ENCODE results near the gene RNF150.
"Not testable (repeated sequence)": the region's sequence is repeated elsewhere in the genome, so short reads cannot be mapped to it uniquely, and the experiment has no call there.

The RNF150 gene

GRCh38 chr4:141170671-141171070, 37.4 kb upstream of the RNF150 start (continued):
- TF ChIP-seq ZNF398 (tag by site-specific recombination; IDR thresholded peaks at IDR 0.05) (no peak), ZNF791 (tag by site-specific recombination; IDR thresholded peaks at IDR 0.05) (no peak), ZNF280D (tag by site-specific recombination; IDR thresholded peaks at IDR 0.05) (no peak)

GRCh38 chr4:141169391-141169790, 36.1 kb upstream of the RNF150 start:
- Histone ChIP-seq H3K27ac (ENCODE audit: extremely low read depth, low read depth, low read length) (no peak overlapping the region), H3K4me1 (ENCODE audit: control insufficient read depth, insufficient read depth, low read length) (no peaks in the 10 kb centered on the region), H3K9me3 (ENCODE audit: control insufficient read depth, insufficient read depth, low read depth, low read length) (no peaks in the 10 kb centered on the region), H3K36me3 (ENCODE audit: control insufficient read depth in 2 of 2, insufficient read depth in 1 of 2, low read length in 2 of 2) (no peaks in the 10 kb centered on the region), H3K4me3 (ENCODE audit: low read depth, low read length) (no peak overlapping the region)
- TF ChIP-seq ZNF433 (tag by site-specific recombination; IDR thresholded peaks at IDR 0.05; ENCODE audit: low read depth), result no peak
- ChIA-PET CTCF (no interaction called here), POLR2A (no interaction called here)

GRCh38 chr4:141165001-141165400, 31.7 kb upstream of the RNF150 start:
- TF ChIP-seq OSR2 (tag by site-specific recombination; IDR thresholded peaks at IDR 0.05), result peak; percentile 44; the same call in 1 of the 2 replicates
- 0 out of 2 replicates have a peak, but pooled peaks have one; percentile 18 for TF ChIP-seq REST (tag by site-specific recombination; IDR thresholded peaks at IDR 0.05)
- TF ChIP-seq ATF2 (tag by site-specific recombination; IDR thresholded peaks at IDR 0.05; ENCODE audit: low read depth), result peak; percentile 87
- CTCF ChIA-PET, POLR2A ChIA-PET: not testable (repeated sequence)

GRCh38 chr4:141159027-141159426, 25.8 kb upstream of the RNF150 start:
- H3K27ac ChIP-seq (ENCODE audit: extremely low read depth, low read depth, low read length), result no peak overlapping the region
- no peak overlapping the region for H3K4me3 ChIP-seq (ENCODE audit: low read depth, low read length)
- CTCF ChIA-PET, result interaction anchor here (0.6 to 1.6 kb wide), 9 partner anchors 13 to 1059 kb away, joined by 3 to 5 read pairs (median 3); no protein-coding TSS in a partner anchor
- POLR2A ChIA-PET, result no interaction called here
- TF ChIP-seq KLF16 (tag by site-specific recombination; IDR thresholded peaks at IDR 0.05) (no peak), ZNF621 (tag by site-specific recombination; IDR thresholded peaks at IDR 0.05) (no peak), ZIC2 (tag by site-specific recombination; IDR thresholded peaks at IDR 0.05) (no peak), ZNF558 (tag by site-specific recombination; IDR thresholded peaks at IDR 0.05) (no peak), ZNF76 (tag by site-specific recombination; IDR thresholded peaks at IDR 0.05; ENCODE audit: borderline replicate concordance, low read depth) (no peak), ZNF707 (tag by site-specific recombination; IDR thresholded peaks at IDR 0.05) (no peak), YY1 (tag by site-specific recombination; IDR thresholded peaks at IDR 0.05) (no peak), ZNF48 (tag by site-specific recombination; IDR thresholded peaks at IDR 0.05) (no peak), ZNF404 (tag by site-specific recombination; IDR thresholded peaks at IDR 0.05) (no peak), REPIN1 (tag by site-specific recombination; IDR thresholded peaks at IDR 0.05; ENCODE audit: low read depth) (no peak)
- H3K4me1 ChIP-seq (ENCODE audit: control insufficient read depth, insufficient read depth, low read length), result no peaks in the 10 kb centered on the region
- H3K36me3 ChIP-seq (ENCODE audit: control insufficient read depth in 2 of 2, insufficient read depth in 1 of 2, low read length in 2 of 2), result no peaks in the 10 kb centered on the region
- no peaks in the 10 kb centered on the region for H3K9me3 ChIP-seq (ENCODE audit: control insufficient read depth, insufficient read depth, low read depth, low read length)

More at GRCh38 chr4:141165001-141165400, 31.7 kb upstream of the RNF150 start:
- H3K4me3 ChIP-seq (ENCODE audit: low read depth, low read length); H3K9me3 ChIP-seq (ENCODE audit: control insufficient read depth, insufficient read depth, low read depth, low read length); H3K27ac ChIP-seq (ENCODE audit: extremely low read depth, low read depth, low read length); H3K4me1 ChIP-seq (ENCODE audit: control insufficient read depth, insufficient read depth, low read length); H3K36me3 ChIP-seq (ENCODE audit: control insufficient read depth in 2 of 2, insufficient read depth in 1 of 2, low read length in 2 of 2): not testable (repeated sequence)
